Caco-2 (cell line): Measurements from ENCODE around the gene HLA-DQB1. TPM values are rescaled to one million over a fixed set of nuclear protein-coding genes. Genes with fewer than 3 reads are reported as not detected.

Source experiments
- BruUV-seq: library from RNA; stranded (reverse); fragments of 400-500 nt; replicated peaks from 2 replicates; lab custom pipeline; 2021; lab: Mats Ljungman, UMichigan
- CTCF ChIA-PET: fragments of 300-600 bp; sonication (Branson Sonifier 250); formaldehyde crosslinking; loops from one replicate; lab custom pipeline; 2022; ENCODE audit warnings: antibody characterized with exemption; lab: Charles Lee
- POLR2A ChIA-PET: fragments of 300-600 bp; sonication (Branson Sonifier 250); formaldehyde crosslinking; loops from one replicate; lab custom pipeline; 2022; ENCODE audit warnings: antibody characterized with exemption; lab: Charles Lee
- DNase-seq, 2 experiments: peaks; one replicate each; pipeline versions ENCODE4 v3.0.0 to v3.0.0-alpha.2; 2020 to 2022
- H3K27me3 ChIP-seq: replicated peaks from 2 replicates; pipeline ENCODE4 v1.6.0; 2011; ENCODE audit warnings: low read length; ENCODE audit not compliant: control insufficient read depth, insufficient read depth
- H3K36me3 ChIP-seq: 2 replicates; pipeline ENCODE4 v1.5.1; 2011; ENCODE audit warnings: low read length; ENCODE audit not compliant: control insufficient read depth, insufficient read depth
- H3K4me1 ChIP-seq: fragments of 250-450 bp; sonication (Bioruptor Pico); 2 replicates; pipeline ENCODE4 v1.5.1; 2020; ENCODE audit warnings: mild to moderate bottlenecking
- H3K4me3 ChIP-seq: 2 replicates; pipeline ENCODE4 v1.5.1; 2011; ENCODE audit warnings: low read depth, mild to moderate bottlenecking, control low read depth, low read length
- H3K9me3 ChIP-seq: fragments of 250-450 bp; sonication (Bioruptor Pico); 2 replicates; pipeline ENCODE4 v1.5.1; 2020; ENCODE audit warnings: mild to moderate bottlenecking, moderate library complexity
- H3K27ac Mint-ChIP-seq: one replicate; pipeline ENCODE4 v1.8.0; 2022; ENCODE audit warnings: mixed read lengths; ENCODE audit not compliant: unreplicated experiment
- H3K27me3 Mint-ChIP-seq: one replicate; pipeline ENCODE4 v1.8.0; 2022; ENCODE audit warnings: mixed read lengths; ENCODE audit not compliant: insufficient read depth, unreplicated experiment
- H3K36me3 Mint-ChIP-seq: one replicate; pipeline ENCODE4 v1.8.0; 2022; ENCODE audit warnings: mild to moderate bottlenecking, mixed read lengths; ENCODE audit not compliant: insufficient read depth, unreplicated experiment
- H3K4me1 Mint-ChIP-seq: one replicate; pipeline ENCODE4 v1.8.0; 2022; ENCODE audit warnings: low read depth, mixed read lengths; ENCODE audit not compliant: unreplicated experiment
- H3K4me3 Mint-ChIP-seq: one replicate; pipeline ENCODE4 v1.8.0; 2022; ENCODE audit warnings: mild to moderate bottlenecking, moderate library complexity, mixed read lengths; ENCODE audit not compliant: unreplicated experiment
- H3K9me3 Mint-ChIP-seq: one replicate; pipeline ENCODE4 v1.8.0; 2022; ENCODE audit warnings: mixed read lengths; ENCODE audit not compliant: unreplicated experiment
- intact Hi-C: fragments of 100-400 bp; cut with micrococcal nuclease; formaldehyde crosslinking; loops from one replicate; pipeline ENCODE4 v1.10.0; 2022; ENCODE audit not compliant: unreplicated experiment
- total RNA-seq: library from RNA; stranded (reverse); gene quantifications from 2 replicates; pipeline ENCODE4 v1.2.3, GENCODE V29; 2022
- TF ChIP-seq, protein P1 (sequence below), 2 experiments: fragments of 200-600 bp in 1 of 2; IDR thresholded peaks; 1 replicate in 1 of 2; 2 replicates in 1 of 2; pipeline versions ENCODE4 v1.5.1 to v1.8.0; 2011 to 2022; ENCODE audit warnings: antibody characterized with exemption in 1 of 2, control low read depth in 1 of 2, inconsistent platforms in 1 of 2, low read depth in 1 of 2, low read length in 1 of 2, mild to moderate bottlenecking in 1 of 2, moderate library complexity in 1 of 2; ENCODE audit not compliant: insufficient read depth in 1 of 2, severe bottlenecking in 1 of 2, unreplicated experiment in 1 of 2

The HLA-DQB1 gene
- total RNA-seq, 1 experiment from 2014 or later, result not detected

DNA sequence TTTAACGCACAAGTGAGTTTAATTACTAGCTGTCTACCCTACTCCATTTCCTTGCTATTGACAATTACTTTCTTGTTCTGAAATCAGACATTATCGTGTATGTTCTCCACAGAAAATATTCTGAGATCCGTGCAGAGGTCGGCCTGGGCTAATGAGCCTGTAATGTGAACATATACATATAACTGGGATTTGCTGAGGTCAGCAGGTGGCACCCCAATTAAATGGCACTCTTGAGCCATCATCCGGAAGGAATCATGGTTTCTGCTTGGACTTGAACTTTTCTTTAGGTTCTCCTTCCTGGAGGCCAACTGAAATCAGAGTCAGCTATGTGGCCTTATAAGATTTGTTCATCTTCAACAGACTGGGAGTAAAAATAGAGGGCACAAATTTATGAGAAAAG, 3.6 kb downstream of the HLA-DQB1 start:
- Mint-ChIP-seq H3K9me3 (no peaks in the 10 kb centered on the region), H3K27ac (no peak overlapping the region), H3K4me1 (no peaks in the 10 kb centered on the region), H3K4me3 (no peak overlapping the region), H3K27me3 (peaks cover 7% of the 10 kb centered on the region), H3K36me3 (no peaks in the 10 kb centered on the region)
- ChIA-PET POLR2A (no interaction called here), CTCF (no interaction called here)
- Histone ChIP-seq H3K4me1 (no peaks in the 10 kb centered on the region), H3K36me3 (no peaks in the 10 kb centered on the region), H3K9me3 (no peaks in the 10 kb centered on the region), H3K4me3 (no peak overlapping the region), H3K27me3 (no peaks in the 10 kb centered on the region)
- DNase-seq, result no peak
- TF ChIP-seq, protein P1, sequence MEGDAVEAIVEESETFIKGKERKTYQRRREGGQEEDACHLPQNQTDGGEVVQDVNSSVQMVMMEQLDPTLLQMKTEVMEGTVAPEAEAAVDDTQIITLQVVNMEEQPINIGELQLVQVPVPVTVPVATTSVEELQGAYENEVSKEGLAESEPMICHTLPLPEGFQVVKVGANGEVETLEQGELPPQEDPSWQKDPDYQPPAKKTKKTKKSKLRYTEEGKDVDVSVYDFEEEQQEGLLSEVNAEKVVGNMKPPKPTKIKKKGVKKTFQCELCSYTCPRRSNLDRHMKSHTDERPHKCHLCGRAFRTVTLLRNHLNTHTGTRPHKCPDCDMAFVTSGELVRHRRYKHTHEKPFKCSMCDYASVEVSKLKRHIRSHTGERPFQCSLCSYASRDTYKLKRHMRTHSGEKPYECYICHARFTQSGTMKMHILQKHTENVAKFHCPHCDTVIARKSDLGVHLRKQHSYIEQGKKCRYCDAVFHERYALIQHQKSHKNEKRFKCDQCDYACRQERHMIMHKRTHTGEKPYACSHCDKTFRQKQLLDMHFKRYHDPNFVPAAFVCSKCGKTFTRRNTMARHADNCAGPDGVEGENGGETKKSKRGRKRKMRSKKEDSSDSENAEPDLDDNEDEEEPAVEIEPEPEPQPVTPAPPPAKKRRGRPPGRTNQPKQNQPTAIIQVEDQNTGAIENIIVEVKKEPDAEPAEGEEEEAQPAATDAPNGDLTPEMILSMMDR (IDR thresholded peaks at IDR 0.05; ENCODE audit: insufficient read depth in 1 of 2, low read depth in 1 of 2, low read length in 1 of 2, severe bottlenecking in 1 of 2, unreplicated experiment in 1 of 2), result no peak
- intact Hi-C loops, result no loop called here
- no TSS peak for BruUV-seq

DNA sequence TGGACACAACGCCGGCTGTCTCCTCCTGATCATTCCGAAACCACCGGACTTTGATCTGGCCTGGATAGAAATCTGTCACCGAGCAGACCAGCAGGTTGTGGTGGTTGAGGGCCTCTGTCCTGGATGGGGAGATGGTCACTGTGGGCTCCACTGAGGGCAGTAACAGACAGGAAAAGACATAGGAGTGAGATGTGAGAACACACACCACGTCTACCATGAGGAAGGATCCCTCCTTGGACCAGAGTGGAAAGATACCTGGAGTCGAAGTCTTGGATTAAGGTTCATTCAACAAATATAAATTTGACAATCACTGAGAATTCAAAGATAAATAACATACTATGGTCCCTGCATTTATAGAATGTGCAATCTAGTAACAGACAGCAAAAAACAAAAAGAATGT, 4.4 kb downstream of the HLA-DQB1 start:
- Histone ChIP-seq H3K4me1 (no peaks in the 10 kb centered on the region), H3K4me3 (no peak overlapping the region), H3K27me3 (no peaks in the 10 kb centered on the region), H3K9me3 (no peaks in the 10 kb centered on the region), H3K36me3 (no peaks in the 10 kb centered on the region)
- ChIA-PET CTCF (no interaction called here), POLR2A (no interaction called here)
- BruUV-seq, result no TSS peak
- Mint-ChIP-seq H3K36me3 (no peaks in the 10 kb centered on the region), H3K4me1 (no peaks in the 10 kb centered on the region), H3K9me3 (no peaks in the 10 kb centered on the region), H3K27me3 (peaks cover 6% of the 10 kb centered on the region), H3K4me3 (no peak overlapping the region), H3K27ac (no peak overlapping the region)
- no peak for DNase-seq
- intact Hi-C loops, result no loop called here
- TF ChIP-seq, protein P1 (IDR thresholded peaks at IDR 0.05; ENCODE audit: insufficient read depth in 1 of 2, low read depth in 1 of 2, low read length in 1 of 2, severe bottlenecking in 1 of 2, unreplicated experiment in 1 of 2), result no peak

DNA sequence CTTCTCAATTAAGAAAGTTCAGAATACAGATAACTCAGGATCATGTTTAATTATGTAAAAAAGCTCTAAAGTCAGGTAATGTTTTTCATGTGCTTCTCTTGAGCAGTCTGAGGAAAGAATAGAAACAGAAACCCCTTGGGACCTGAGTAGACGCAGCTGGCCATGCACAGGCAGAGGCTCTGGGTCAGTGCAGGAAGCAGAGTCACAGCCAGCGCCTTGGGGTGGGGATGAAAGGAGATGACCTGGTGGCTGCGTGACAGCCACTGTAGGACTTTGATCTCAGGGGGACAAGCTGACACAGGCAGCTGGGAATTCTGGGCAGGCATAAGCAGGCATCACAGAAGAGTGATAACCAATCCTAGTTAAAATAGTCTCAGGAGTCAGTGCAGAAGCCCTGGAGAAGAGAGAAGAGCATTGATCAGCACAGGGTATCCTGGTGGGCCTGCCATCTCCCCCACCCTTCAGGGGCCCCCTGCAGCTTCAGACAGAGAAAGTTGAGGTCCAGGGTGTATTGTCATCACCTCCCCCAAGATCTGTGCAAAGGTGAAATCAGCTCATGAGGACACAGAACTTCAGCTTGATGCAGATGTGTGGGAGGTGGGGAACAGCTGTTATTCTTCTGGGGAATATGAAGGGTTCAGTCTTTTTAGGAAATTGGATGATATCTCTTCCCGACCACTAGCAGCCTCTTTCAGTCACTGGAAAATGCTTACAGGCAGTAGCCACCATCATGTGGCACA, 6.4 kb downstream of the HLA-DQB1 start:
- H3K27me3 ChIP-seq, result no peaks in the 10 kb centered on the region
- Mint-ChIP-seq H3K4me1 (no peaks in the 10 kb centered on the region), H3K27me3 (peaks cover 3% of the 10 kb centered on the region), H3K4me3 (no peak overlapping the region), H3K36me3 (no peaks in the 10 kb centered on the region), H3K27ac (no peak overlapping the region), H3K9me3 (no peaks in the 10 kb centered on the region)
- POLR2A ChIA-PET, result no interaction called here
- H3K36me3 ChIP-seq, result no peaks in the 10 kb centered on the region
- TF ChIP-seq, protein P1 (IDR thresholded peaks at IDR 0.05; ENCODE audit: insufficient read depth in 1 of 2, low read depth in 1 of 2, low read length in 1 of 2, severe bottlenecking in 1 of 2, unreplicated experiment in 1 of 2), result no peak
- intact Hi-C loops, result no loop called here
- no peak for DNase-seq
- no peak overlapping the region for H3K4me3 ChIP-seq
- CTCF ChIA-PET, result no interaction called here
- no TSS peak for BruUV-seq
- no peaks in the 10 kb centered on the region for H3K4me1 ChIP-seq
- no peaks in the 10 kb centered on the region for H3K9me3 ChIP-seq
